ENCODE results near the gene CACNA1F.
"Not testable (repeated sequence)": the region's sequence is repeated elsewhere in the genome, so short reads cannot be mapped to it uniquely, and the experiment has no call there.

The CACNA1F gene

DNA sequence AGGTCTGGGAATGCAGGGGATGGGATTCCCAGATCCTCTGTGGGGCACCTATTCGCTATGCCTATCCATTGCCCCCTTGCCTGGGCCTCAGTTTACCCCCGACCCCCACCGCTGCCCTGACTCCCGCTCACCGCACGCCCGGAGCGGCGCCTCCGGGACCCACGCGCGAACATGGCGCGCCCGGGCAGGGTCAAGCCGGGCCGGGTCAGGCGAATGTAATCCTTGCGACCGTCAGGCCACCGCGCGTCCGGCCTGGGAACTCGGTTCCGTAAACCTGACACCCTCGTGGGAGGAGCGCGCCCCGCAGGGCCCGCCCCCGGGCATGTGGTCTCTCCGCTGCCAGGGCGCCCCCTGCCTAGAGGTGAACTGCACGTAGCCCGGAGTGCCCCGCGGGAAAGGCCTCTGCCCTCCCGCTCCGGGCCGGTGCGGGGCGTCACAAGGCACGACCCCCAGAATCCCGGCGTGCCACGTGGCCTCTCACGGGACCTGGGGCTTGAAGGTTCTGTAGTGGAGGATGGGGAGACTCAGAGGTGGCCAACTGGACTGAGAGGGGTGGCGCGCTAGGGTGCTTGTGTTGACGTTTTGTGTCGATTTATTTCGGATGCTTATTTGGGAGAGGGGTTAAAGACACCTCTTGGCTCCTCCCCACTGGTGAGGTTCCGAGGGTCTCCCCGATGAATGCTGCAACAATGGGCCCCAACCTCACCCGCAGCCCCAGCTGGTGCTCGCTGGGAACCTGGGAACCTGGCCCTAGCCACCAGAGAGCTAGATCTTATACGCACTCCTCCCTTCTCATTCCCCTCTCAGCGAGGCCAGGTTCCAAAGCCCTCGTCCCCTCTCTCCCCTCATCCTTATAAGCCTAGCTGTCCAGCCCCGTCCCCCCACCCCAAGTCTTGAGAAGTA is 46.8 kb downstream of the CACNA1F start, which contains the start of gene PRICKLE3:
Gene PRICKLE3 (minus strand): TSS at position 249 of the 903 bp plus-strand sequence. CDS start 76 bp downstream, at position 173.
- Mint-ChIP-seq H3K9me3 (ENCODE audit: low read depth) (no peaks in the 10 kb centered on the region), H3K4me3 (peak within 1 kb of the TSS; percentile 87), H3K4me1 (ENCODE audit: low read depth) (peaks cover 12% of the 10 kb centered on the region), H3K36me3 (no peaks in the 10 kb centered on the region), H3K27ac (peak within 1 kb of the TSS; percentile 61), H3K27me3 (no peaks in the 10 kb centered on the region)

DNA sequence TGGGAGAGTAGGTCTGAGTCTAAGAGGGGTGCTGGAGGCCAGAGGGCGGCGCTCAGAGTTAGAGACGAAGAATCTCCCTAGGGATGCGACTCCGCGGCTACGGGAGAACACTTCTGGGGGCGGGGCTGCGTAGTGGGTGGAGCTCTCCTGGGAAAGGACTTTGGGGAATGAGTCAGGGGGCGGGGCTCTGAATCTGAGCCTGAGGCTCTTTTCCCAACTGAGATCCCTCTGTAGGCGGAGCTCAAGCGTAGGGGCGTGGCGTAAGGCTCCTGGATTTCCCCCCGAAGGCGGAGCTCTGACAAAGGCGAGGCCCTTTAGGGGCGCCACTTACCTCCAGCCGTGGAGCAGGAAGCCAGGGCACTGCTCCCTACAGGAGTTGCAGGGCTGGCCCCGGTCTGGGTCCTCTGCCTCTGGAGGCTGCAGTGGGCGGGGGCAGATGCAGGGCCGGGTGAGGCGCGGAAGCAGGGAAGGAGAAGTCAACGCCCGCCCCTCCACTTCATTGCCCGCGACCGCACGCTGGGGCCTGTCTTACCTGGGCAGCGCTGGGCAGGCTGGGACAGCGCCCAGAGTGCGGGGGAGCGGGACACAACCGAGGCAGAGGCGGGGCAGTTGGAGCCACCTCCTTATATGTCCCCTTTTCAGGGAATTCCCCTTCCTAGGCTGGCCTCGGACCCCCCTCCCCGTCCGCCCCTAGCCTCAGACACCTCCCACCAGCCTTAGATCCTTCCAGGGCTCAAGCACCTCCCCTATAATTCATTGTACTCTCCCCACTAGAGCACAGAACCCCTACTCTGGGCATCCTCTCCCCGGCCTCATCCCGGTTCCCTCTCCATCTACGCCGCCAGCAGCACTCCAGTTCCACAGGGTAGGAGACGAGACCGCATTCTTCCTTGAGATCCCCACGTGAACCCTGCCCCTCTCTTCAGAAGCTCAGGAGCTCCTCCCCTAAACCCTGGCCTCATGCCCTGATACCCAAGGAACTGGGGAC is 48.6 kb downstream of the CACNA1F start:
- H3K4me1 Mint-ChIP-seq (ENCODE audit: low read depth): peaks cover 6% of the 10 kb centered on the region
- H3K4me3 Mint-ChIP-seq: peak overlapping the region; percentile 87
- H3K27ac Mint-ChIP-seq: peak overlapping the region; percentile 50
- H3K27me3 Mint-ChIP-seq: no peaks in the 10 kb centered on the region
- no peaks in the 10 kb centered on the region for H3K9me3 Mint-ChIP-seq (ENCODE audit: low read depth)
- H3K36me3 Mint-ChIP-seq: no peaks in the 10 kb centered on the region

DNA sequence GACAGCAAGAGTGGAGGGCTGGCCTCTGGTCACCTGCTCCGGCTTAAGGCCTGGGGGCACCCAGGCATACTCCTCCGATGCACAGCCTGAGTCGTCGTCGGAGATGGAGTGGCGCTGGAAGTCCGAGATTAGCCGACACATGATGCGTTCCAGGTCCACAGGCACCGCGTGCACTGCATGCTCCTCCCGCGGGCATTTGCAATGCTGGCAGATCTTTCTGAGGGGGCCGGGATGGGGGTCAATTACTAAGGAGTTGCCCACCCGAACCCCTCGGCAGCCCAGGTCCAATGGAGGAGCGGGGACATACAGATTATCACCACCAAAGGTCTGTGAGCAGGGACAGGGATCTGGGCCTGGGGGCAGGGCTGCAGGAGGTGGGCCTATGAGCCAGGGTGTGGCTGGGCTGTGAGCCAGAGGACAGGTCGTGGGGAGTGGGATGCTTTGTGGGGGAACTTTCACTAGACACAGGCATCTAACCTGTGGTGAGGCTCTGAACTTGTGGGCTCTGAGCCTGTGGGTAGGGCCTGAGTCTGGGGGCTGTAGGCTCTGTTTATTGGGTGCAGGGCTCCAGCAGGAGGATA is 49.3 kb downstream of the CACNA1F start:
- Mint-ChIP-seq H3K4me3 (peak overlapping the region; percentile 13), H3K27me3 (no peaks in the 10 kb centered on the region), H3K27ac (no peak overlapping the region), H3K9me3 (ENCODE audit: low read depth) (no peaks in the 10 kb centered on the region), H3K4me1 (ENCODE audit: low read depth) (peaks cover 6% of the 10 kb centered on the region), H3K36me3 (no peaks in the 10 kb centered on the region)

DNA sequence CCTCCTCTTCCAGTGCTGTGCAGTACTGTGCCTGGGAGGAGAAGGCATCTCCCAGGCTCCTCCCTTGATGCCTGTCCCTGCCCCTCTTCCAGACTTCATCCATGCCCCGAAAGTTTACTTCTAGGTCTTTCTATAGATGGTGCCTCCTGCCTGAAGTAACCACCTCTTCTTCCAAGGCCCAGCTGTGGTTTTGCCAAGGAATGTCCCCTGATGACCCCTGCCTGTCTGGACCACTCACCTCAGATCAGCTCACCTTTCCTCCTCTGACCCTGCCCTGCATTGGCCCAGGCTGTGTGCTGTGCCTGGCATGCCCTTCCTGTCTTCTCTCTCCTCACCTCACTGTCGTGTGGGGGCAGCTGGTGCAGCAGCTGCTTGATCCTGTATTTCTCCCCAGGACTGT is 53.8 kb downstream of the CACNA1F start:
- no peak overlapping the region for H3K27ac Mint-ChIP-seq
- no peak overlapping the region for H3K4me3 Mint-ChIP-seq
- H3K9me3 Mint-ChIP-seq (ENCODE audit: low read depth): no peaks in the 10 kb centered on the region
- H3K27me3 Mint-ChIP-seq: no peaks in the 10 kb centered on the region
- peaks cover 9% of the 10 kb centered on the region for H3K4me1 Mint-ChIP-seq (ENCODE audit: low read depth)
- H3K36me3 Mint-ChIP-seq: no peaks in the 10 kb centered on the region

DNA sequence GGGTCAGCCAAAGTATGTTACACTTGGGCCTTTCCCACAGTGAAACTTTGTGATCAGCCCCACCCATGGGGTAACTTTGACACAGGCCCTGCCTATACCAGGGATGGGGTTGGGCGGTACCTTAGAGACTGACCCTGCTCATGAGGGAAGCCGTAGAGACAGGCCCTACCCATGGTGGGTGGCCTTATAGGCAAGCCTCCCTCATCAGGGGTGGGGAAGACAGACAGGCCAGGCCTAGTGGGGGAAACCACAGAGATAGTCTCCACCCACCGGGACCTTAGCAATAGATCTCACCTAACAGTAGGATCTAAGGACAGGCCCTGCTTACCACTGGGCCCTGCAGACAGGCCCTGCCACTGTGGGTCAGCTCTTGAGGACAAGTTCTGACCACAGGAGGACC is 54.6 kb downstream of the CACNA1F start:
- Mint-ChIP-seq H3K27me3 (no peaks in the 10 kb centered on the region), H3K27ac (no peak overlapping the region), H3K4me3 (no peak overlapping the region), H3K4me1 (ENCODE audit: low read depth) (peaks cover 9% of the 10 kb centered on the region), H3K36me3 (no peaks in the 10 kb centered on the region), H3K9me3 (ENCODE audit: low read depth) (no peaks in the 10 kb centered on the region)

DNA sequence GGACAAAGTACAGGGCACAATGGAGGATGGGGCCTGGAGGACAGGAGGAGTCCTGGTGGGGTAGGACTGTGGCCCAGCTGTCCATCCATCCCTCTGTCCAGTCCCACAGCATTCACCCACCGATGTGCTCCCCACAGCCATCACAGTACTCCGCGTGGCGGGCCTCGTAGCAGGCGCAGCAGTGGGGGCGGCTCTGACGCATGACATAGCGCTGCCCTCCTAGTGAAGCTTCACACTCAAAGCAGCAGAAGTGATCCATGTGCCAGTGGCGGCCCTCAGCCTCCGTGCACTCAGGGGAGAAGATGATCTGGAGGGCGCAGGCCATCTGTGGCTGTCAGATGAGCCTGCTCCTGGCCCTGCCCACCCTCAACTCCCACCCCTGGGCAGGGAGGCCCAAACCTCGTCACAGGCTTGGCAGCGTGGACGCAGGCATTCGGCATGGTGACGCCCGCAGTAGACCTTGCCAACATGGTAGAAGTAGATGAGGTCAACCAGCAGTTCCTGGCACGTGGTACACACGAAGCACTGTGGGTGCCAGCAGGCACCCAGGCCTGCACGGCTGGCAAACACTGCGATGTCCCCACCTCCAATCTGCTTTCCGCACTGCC is 55.2 kb downstream of the CACNA1F start:
- Mint-ChIP-seq H3K27me3 (no peaks in the 10 kb centered on the region), H3K9me3 (ENCODE audit: low read depth) (no peaks in the 10 kb centered on the region), H3K27ac (no peak overlapping the region), H3K4me1 (ENCODE audit: low read depth) (peaks cover 14% of the 10 kb centered on the region), H3K4me3 (no peak overlapping the region), H3K36me3 (no peaks in the 10 kb centered on the region)

DNA sequence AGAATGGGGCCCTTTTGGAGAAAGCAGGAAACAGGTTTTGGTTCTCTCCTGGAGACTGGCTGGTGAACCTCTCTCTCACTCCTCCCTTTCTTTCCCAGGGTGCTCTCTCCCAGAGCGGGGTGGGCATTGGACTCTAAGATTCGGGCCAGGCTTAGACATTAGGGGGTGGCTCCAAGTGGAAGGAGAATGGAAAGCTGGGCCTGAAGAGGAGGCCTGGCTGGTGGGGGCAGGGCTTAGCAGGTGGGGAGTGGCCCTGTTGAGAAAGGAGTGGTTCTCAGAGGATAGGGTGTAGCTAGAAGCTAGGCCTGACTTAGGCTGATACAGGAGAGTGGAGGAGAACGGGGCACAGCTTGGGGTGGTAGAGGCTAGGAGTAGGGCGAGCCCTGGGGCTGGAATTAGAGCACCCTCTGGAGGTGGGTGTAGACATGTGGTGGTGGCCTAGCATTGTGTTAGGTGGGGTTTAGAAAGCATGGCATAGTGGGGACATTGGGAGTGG is 55.8 kb downstream of the CACNA1F start:
- no peak overlapping the region for H3K27ac Mint-ChIP-seq
- H3K4me1 Mint-ChIP-seq (ENCODE audit: low read depth): peaks cover 19% of the 10 kb centered on the region
- H3K36me3 Mint-ChIP-seq: no peaks in the 10 kb centered on the region

DNA sequence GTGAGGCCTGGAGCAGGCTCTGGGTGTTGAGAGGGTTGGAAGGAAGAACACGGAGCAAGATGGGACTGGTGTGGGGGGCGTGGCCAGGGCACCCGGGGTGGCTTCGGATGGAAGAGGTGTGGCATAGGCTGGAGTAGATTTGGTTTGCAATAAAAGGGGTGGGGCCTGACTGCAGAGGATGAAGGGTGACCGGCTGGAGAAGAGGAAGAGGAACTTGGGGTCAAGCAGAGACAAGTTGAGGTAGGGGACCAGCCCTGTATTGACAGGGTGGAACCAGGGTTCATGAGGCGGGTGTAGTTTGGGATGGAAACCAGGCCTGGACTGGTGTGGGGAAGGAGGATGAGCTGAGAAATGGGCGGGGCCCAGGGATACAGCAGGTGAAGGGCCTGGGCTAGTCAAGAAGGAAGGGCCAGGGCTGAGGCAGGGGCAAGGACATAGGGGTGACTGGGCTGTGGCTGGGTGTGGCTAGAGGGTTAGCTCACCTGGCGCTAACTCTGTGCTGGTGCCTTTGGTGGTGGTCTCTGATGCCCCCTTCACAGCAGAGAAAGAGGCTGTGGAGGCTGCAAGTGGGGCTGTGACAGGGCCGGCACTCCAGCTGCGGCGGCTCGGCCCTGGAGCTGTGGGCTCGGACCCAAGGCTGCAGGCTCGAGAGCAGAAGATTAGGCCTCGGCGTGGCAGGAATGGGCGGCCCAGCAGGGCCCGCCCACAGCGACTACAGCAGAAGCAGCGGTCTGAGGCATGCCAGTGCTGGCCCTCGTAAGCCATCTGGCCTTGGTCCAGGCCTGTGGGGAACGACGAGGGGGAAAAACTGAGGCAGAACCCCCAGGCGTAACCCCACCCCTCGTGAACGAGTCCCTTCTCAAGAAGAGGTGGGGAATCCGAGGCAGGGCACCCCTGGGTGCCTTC is 56.5 kb downstream of the CACNA1F start:
- H3K4me3 Mint-ChIP-seq: no peak overlapping the region
- no peaks in the 10 kb centered on the region for H3K36me3 Mint-ChIP-seq
- H3K9me3 Mint-ChIP-seq (ENCODE audit: low read depth): no peaks in the 10 kb centered on the region
- H3K27ac Mint-ChIP-seq: no peak overlapping the region
- H3K27me3 Mint-ChIP-seq: no peaks in the 10 kb centered on the region
- H3K4me1 Mint-ChIP-seq (ENCODE audit: low read depth): peaks cover 19% of the 10 kb centered on the region

More for the DNA sequence above, 55.8 kb downstream of the CACNA1F start:
- no peaks in the 10 kb centered on the region for H3K27me3 Mint-ChIP-seq
- H3K9me3 Mint-ChIP-seq (ENCODE audit: low read depth): no peaks in the 10 kb centered on the region
- H3K4me3 Mint-ChIP-seq: no peak overlapping the region

DNA sequence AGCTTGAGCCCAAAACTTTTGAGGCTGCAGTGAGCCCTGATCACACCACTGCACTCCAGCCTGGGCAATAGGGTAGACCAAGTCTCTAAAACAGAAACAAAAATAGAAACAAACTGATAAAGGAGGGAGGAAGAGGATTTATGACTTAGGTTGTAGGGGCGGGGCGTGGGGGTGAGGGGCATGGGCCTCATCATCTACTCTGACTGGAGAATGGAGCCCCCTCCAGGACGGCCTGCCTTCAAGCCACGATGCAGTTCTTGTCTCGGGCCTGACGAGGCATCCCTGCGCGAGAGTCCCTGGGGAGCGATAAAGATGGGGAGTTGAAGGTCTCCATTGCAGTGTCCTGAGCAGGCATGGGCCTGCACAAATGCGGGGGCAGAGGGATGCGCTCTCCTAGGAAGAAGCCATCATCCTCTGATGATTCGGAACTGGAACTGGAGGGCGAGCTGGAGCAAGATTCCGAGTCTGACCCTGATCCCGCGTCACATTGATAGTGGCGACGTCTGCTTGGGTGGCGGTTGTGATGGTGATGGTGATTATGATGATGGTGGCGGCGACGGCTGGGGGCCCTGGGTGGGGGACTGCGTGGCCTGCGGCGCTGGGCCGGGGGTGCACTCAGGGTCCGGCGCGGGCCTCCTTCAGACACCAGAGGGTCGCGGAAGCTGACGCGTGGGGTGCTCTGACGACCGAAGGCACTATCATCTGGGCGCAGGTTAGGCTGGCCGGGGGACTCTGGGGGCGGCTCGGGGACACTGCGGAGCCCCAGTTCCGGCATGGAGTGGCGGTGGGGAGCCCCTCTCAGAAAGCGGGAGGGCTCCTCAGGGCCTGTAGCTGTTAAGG is 57.5 kb downstream of the CACNA1F start:
- no peaks in the 10 kb centered on the region for H3K9me3 Mint-ChIP-seq (ENCODE audit: low read depth)
- H3K27ac Mint-ChIP-seq: no peak overlapping the region
- no peaks in the 10 kb centered on the region for H3K27me3 Mint-ChIP-seq
- H3K4me1 Mint-ChIP-seq (ENCODE audit: low read depth): peaks cover 19% of the 10 kb centered on the region
- no peak overlapping the region for H3K4me3 Mint-ChIP-seq
- no peaks in the 10 kb centered on the region for H3K36me3 Mint-ChIP-seq

DNA sequence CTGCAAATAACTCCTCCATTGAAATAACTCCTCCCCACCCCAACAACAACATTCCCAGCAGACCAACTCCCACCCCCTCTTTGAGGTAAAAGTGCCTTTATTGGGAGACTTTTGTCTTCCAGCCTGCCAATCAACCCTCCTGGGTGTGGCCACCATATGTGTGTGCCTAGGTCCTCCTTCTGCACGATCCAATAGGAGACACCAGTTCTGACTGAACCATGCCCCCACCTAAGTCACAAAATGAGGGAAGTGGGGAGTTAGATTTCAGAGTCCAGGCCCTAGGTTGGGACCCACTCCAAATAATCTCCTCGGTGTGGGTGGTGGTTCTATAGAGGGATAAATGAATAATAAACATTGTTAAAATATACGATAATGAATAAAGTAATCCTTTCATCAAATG is 58.4 kb downstream of the CACNA1F start:
- Mint-ChIP-seq H3K27ac (no peak overlapping the region), H3K27me3 (no peaks in the 10 kb centered on the region), H3K4me3 (no peak overlapping the region)

DNA sequence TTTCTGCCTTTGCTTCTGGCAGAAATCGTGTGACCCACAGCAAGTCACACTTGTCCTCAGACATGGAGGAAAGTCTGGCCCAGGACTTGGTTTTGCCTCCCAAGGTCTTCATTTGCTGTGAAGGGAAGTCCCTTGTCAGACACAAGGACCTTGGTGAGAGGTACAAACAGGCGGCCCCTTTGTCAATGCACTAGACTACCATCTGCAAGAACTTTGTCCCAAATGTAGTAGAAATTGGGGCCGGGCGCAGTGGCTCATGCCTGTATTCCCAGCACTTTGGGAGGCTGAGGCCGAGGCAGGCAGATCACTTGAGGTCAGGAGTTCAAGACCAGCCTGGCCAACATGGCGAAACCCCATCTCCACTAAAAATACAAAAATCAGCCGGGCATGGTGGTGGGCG is 59.6 kb downstream of the CACNA1F start:
- not testable (repeated sequence) for H3K27me3 Mint-ChIP-seq; H3K36me3 Mint-ChIP-seq; H3K27ac Mint-ChIP-seq; H3K9me3 Mint-ChIP-seq (ENCODE audit: low read depth)
- Mint-ChIP-seq H3K4me1 (ENCODE audit: low read depth) (peaks cover 21% of the 10 kb centered on the region), H3K4me3 (peak overlapping the region; percentile 86)

More for the DNA sequence above, 58.4 kb downstream of the CACNA1F start:
- no peaks in the 10 kb centered on the region for H3K9me3 Mint-ChIP-seq (ENCODE audit: low read depth)
- H3K36me3 Mint-ChIP-seq: no peaks in the 10 kb centered on the region
- peaks cover 19% of the 10 kb centered on the region for H3K4me1 Mint-ChIP-seq (ENCODE audit: low read depth)

DNA sequence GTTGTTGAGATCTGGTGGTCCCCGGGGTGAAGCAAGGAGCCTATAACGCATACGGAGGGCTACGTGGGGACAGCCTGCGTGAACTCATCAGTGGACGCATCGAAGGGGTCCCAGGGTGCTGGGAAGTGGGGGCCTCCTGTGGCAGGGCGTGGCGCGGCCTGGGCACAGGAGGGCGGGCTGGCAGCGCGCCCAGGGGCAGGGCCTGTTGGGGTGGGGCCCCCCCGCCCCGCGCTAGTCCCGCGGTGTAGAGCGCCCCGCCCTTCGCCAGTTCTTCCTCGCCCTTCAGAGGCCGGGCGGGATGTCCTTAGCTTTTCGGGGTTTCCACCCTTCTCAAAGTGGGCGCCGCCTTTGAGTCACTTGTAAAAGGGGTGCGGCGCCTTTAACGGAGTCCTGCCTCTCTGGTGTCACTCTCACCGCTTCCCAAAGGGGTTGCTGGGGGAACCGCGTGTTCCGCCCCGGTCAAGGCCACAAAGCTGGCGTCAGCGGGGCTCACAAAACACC is 60.8 kb downstream of the CACNA1F start:
- Mint-ChIP-seq H3K36me3 (no peaks in the 10 kb centered on the region), H3K4me3 (peak overlapping the region; percentile 86), H3K27me3 (no peaks in the 10 kb centered on the region), H3K9me3 (ENCODE audit: low read depth) (no peaks in the 10 kb centered on the region), H3K27ac (peak overlapping the region; percentile 89), H3K4me1 (ENCODE audit: low read depth) (peaks cover 28% of the 10 kb centered on the region)

Data from activated naive CD8-positive, alpha-beta T cell (primary cell).